Endothelial cell of umbilical vein (primary cell): ENCODE data around the gene TMEM203. TPM values are rescaled to one million over a fixed set of nuclear protein-coding genes. Genes with fewer than 3 reads are reported as not detected.

Source experiments
- BruUV-seq: library from RNA; stranded (reverse); fragments of 400-500 nt; replicated peaks from 2 replicates; lab custom pipeline; 2021; lab: Mats Ljungman, UMichigan
- CTCF ChIA-PET: fragments of 300-600, 350-600 bp; sonication (Branson Sonifier 250); formaldehyde crosslinking; loops from one replicate; lab custom pipeline; 2021; ENCODE audit warnings: antibody characterized with exemption, inconsistent platforms; lab: Charles Lee
- POLR2A ChIA-PET: fragments of 300-600, 350-600 bp; sonication (Branson Sonifier 250); formaldehyde crosslinking; loops from one replicate; lab custom pipeline; 2021; ENCODE audit warnings: antibody characterized with exemption, inconsistent platforms; lab: Charles Lee
- DNase-seq: peaks from one replicate; pipeline ENCODE4 v3.0.0-alpha.2; 2011; ENCODE audit warnings: low read depth, low spot score
- FAIRE-seq: peaks from 2 replicates; lab custom pipeline; 2011; peaks lifted over from hg19 to GRCh38; lab: Jason Lieb, UNC
- H2AFZ ChIP-seq: 2 replicates; pipeline ENCODE4 v1.6.0; 2012; ENCODE audit warnings: low read depth, low read length, control low read depth, inconsistent platforms
- H3K27ac ChIP-seq: 2 replicates; pipeline ENCODE4 v1.5.1; 2011; ENCODE audit warnings: low read depth, mild to moderate bottlenecking, control low read depth, low read length, moderate library complexity; ENCODE audit not compliant: insufficient read depth
- H3K27me3 ChIP-seq, 2 experiments: 2 replicates each; pipeline versions ENCODE4 v1.6.0 to v1.6.1; 2011; ENCODE audit warnings: low read length in 2 of 2, mixed read lengths in 1 of 2; ENCODE audit not compliant: control insufficient read depth in 2 of 2, insufficient read depth in 2 of 2
- H3K36me3 ChIP-seq, 2 experiments: 2 replicates in 1 of 2; 3 replicates in 1 of 2; pipeline ENCODE4 v1.5.1; 2011; ENCODE audit warnings: low read length in 2 of 2, mild to moderate bottlenecking in 1 of 2, moderate library complexity in 1 of 2; ENCODE audit not compliant: control insufficient read depth in 2 of 2, insufficient read depth in 2 of 2; ENCODE audit errors: extremely low read depth in 1 of 2
- H3K4me1 ChIP-seq: 3 replicates; pipeline ENCODE4 v1.5.1; 2011; ENCODE audit warnings: mild to moderate bottlenecking, low read length; ENCODE audit not compliant: control insufficient read depth, insufficient read depth; ENCODE audit errors: extremely low read depth
- H3K4me2 ChIP-seq: 2 replicates; pipeline ENCODE4 v1.6.1; 2011; ENCODE audit warnings: low read length, control low read depth, mixed read lengths; ENCODE audit not compliant: insufficient read depth
- H3K4me3 ChIP-seq, 3 experiments: fragments of 200-600 bp in 1 of 3; sonication (generic), shearing (Covaris generic) in 1 of 3; replicated peaks in 1 of 3; 2 replicates each; pipeline ENCODE4 v1.5.1; 2011 to 2016; ENCODE audit warnings: control low read depth in 3 of 3, low read length in 3 of 3, mild to moderate bottlenecking in 2 of 3, inconsistent platforms in 1 of 3, low read depth in 1 of 3, moderate library complexity in 1 of 3; ENCODE audit not compliant: insufficient read depth in 1 of 3
- H3K79me2 ChIP-seq: 2 replicates; pipeline ENCODE4 v1.6.0; 2012; ENCODE audit warnings: low read length, inconsistent platforms; ENCODE audit not compliant: control insufficient read depth, insufficient read depth
- H3K9ac ChIP-seq: replicated peaks from 2 replicates; pipeline ENCODE3; 2011; ENCODE audit warnings: low read length, control low read depth; ENCODE audit not compliant: insufficient read depth; ENCODE audit errors: extremely low read depth
- H3K9me1 ChIP-seq: replicated peaks from 3 replicates; pipeline ENCODE4 v1.6.0; 2011; ENCODE audit warnings: mild to moderate bottlenecking, low read length; ENCODE audit not compliant: control insufficient read depth, insufficient read depth; ENCODE audit errors: extremely low read depth
- H3K9me3 ChIP-seq: replicated peaks from 2 replicates; pipeline ENCODE4 v1.5.1; 2012; ENCODE audit warnings: low read length, inconsistent platforms; ENCODE audit not compliant: control insufficient read depth, insufficient read depth
- H4K20me1 ChIP-seq: replicated peaks from 2 replicates; pipeline ENCODE3; 2011; ENCODE audit warnings: mild to moderate bottlenecking, low read length; ENCODE audit not compliant: control insufficient read depth, insufficient read depth; ENCODE audit errors: extremely low read depth
- EZH2 ChIP-seq: IDR thresholded peaks from 2 replicates; pipeline ENCODE4 v1.6.1; 2012; ENCODE audit warnings: borderline replicate concordance, low read depth, mild to moderate bottlenecking, moderate library complexity, low read length, inconsistent platforms; ENCODE audit not compliant: severe bottlenecking
- FOS ChIP-seq: IDR thresholded peaks from 2 replicates; pipeline ENCODE4 v1.6.1; 2011; ENCODE audit warnings: mild to moderate bottlenecking, low read length, moderate library complexity, borderline replicate concordance; ENCODE audit not compliant: insufficient read depth
- GATA2 ChIP-seq: IDR thresholded peaks from 2 replicates; pipeline ENCODE4 v1.7.0; 2011; ENCODE audit warnings: low read depth, mild to moderate bottlenecking, moderate library complexity, mixed read lengths, low read length; ENCODE audit not compliant: insufficient read length, insufficient read depth
- JUN ChIP-seq: IDR thresholded peaks from 2 replicates; pipeline ENCODE4 v1.6.1; 2011; ENCODE audit warnings: borderline replicate concordance, low read depth; ENCODE audit not compliant: insufficient read length, insufficient read depth
- MAX ChIP-seq: IDR thresholded peaks from 2 replicates; pipeline ENCODE4 v1.6.1; 2011; ENCODE audit not compliant: insufficient read depth, insufficient read length
- MYC ChIP-seq: IDR thresholded peaks from one replicate; pipeline ENCODE4 v1.6.1; 2011; ENCODE audit warnings: mild to moderate bottlenecking, low read depth, low read length
- POLR2A ChIP-seq: IDR thresholded peaks from 2 replicates; pipeline ENCODE4 v1.6.1; 2012; ENCODE audit warnings: low read depth, mild to moderate bottlenecking, control low read depth, low read length
- POLR2AphosphoS5 ChIP-seq: IDR thresholded peaks from 2 replicates; pipeline ENCODE4 v1.6.1; 2012; ENCODE audit warnings: low read depth, mild to moderate bottlenecking, control low read depth, low read length, moderate library complexity; ENCODE audit not compliant: insufficient read depth
- dilution Hi-C: fragments of 300-500 bp; cut with MboI; formaldehyde crosslinking; loops from one replicate; pipeline ENCODE4 v1.15.0; 2019; ENCODE audit warnings: low sequenced_read_pairs; ENCODE audit not compliant: extremely low pct_ligation_motif_present
- intact Hi-C: fragments of 100-400 bp; cut with micrococcal nuclease; formaldehyde crosslinking; loops from one replicate; pipeline ENCODE4 v1.10.0; 2022
- polyA plus RNA-seq, 4 experiments: library from polyadenylated mRNA; depleted of rRNA in 3 of 4; stranded (reverse) in 3 of 4; unstranded in 1 of 4; fragments of >200 nt; gene quantifications; 2 replicates each; pipeline versions ENCODE4 v1.2.1 to v1.2.3, GENCODE V29; 2011 to 2012; ENCODE audit warnings: missing spikeins in 1 of 4
- total RNA-seq: library from RNA; stranded (reverse); gene quantifications from 2 replicates; pipeline ENCODE4 v1.2.3, GENCODE V29; 2021
- TF ChIP-seq, protein P1 (sequence below), 2 donors: IDR thresholded peaks; 1 replicate in 1 of 2; 2 replicates in 1 of 2; pipeline ENCODE4 v1.5.1; 2011; ENCODE audit warnings: low read length in 2 of 2, mild to moderate bottlenecking in 2 of 2, moderate library complexity in 2 of 2, control low read depth in 1 of 2, inconsistent platforms in 1 of 2, low read depth in 1 of 2; ENCODE audit not compliant: insufficient read depth in 1 of 2; ENCODE audit errors: extremely low read depth in 1 of 2

Gene TMEM203
- total and polyA plus RNA-seq, 2 donors (not counting 3 experiments of a cell fraction or from before 2014, with no cell fraction given) = 29.6 to 39.8 TPM

DNA sequence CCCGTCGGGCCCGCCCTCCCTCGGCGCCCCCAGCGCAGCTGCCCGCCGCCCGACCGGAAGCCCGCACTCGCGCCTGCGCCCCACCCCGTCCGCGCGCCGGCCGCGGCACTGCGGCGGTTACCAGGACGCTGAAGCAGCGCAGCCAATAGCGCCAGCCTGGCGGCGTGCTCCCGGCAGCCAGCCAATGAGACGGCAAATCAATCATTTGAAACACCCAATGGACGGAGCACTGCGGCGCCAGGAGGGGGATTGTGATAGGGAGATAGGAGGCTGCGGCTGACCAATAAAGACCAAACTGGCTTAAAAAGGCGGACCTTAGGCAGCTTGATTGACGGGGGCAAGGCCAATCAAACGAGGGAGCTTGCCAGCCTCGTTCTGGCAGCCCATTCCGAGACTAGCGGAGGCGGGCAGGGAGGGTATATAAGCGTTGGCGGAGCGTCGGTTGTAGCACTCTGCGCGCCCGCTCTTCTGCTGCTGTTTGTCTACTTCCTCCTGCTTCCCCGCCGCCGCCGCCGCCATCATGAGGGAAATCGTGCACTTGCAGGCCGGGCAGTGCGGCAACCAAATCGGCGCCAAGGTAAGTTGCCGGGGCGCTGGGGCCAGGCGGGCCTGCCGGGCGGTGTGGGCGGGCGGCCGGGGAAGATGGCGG is 35.5 kb upstream of the TMEM203 start, which contains the start of gene TUBB4B:
TSS of gene TUBB4B (plus strand) at position 447 of the 649 bp plus-strand sequence. CDS start at position 521, 74 bp downstream.
- POLR2A ChIA-PET = interaction anchor here (0.6 to 5.0 kb wide), 26 partner anchors 9 to 431 kb away, joined by 3 to 66 read pairs (median 4); partner anchors contain the start of genes ANAPC2, MAN1B1, NELFB and PAXX
- CTCF ChIA-PET = interaction anchor here (1.0 to 2.1 kb wide), 7 partner anchors 13 to 194 kb away, joined by 3 to 7 read pairs (median 4); partner anchors contain the start of genes DPP7, NELFB and RNF224

More for the DNA sequence above, 35.5 kb upstream of the TMEM203 start, which contains the start of gene TUBB4B:
- H2AFZ ChIP-seq = peak within 1 kb of the TSS; percentile 57
- H3K9me1 ChIP-seq = no peaks in the 10 kb centered on the region
- DNase-seq (peak; percentile 100), FAIRE-seq (peak; percentile 99)
- dilution Hi-C loops = no loop called here
- H3K9me3 ChIP-seq = no peaks in the 10 kb centered on the region
- H3K79me2 ChIP-seq = peaks cover 25% of the 10 kb centered on the region
- TF ChIP-seq JUN (no peak), GATA2 (no peak), EZH2 (no peak), MYC (no peak), POLR2A (peak; percentile 99), POLR2AphosphoS5 (peak; percentile 100), FOS (no peak), MAX (no peak)
- TF ChIP-seq, protein P1, sequence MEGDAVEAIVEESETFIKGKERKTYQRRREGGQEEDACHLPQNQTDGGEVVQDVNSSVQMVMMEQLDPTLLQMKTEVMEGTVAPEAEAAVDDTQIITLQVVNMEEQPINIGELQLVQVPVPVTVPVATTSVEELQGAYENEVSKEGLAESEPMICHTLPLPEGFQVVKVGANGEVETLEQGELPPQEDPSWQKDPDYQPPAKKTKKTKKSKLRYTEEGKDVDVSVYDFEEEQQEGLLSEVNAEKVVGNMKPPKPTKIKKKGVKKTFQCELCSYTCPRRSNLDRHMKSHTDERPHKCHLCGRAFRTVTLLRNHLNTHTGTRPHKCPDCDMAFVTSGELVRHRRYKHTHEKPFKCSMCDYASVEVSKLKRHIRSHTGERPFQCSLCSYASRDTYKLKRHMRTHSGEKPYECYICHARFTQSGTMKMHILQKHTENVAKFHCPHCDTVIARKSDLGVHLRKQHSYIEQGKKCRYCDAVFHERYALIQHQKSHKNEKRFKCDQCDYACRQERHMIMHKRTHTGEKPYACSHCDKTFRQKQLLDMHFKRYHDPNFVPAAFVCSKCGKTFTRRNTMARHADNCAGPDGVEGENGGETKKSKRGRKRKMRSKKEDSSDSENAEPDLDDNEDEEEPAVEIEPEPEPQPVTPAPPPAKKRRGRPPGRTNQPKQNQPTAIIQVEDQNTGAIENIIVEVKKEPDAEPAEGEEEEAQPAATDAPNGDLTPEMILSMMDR (IDR thresholded peaks at IDR 0.05; ENCODE audit: extremely low read depth in 1 of 2, insufficient read depth in 1 of 2, low read depth in 1 of 2, low read length in 2 of 2) = no peak
- peak within 1 kb of the TSS; percentile 71 for H3K27ac ChIP-seq
- peak within 1 kb of the TSS; percentile 85 for H3K4me2 ChIP-seq
- intact Hi-C loops = loop anchor here (1.0 to 2.0 kb wide), 4 partner anchors 14 to 40 kb away; partner anchors contain the start of genes NELFB, TOR4A and TPRN
- H3K4me3 ChIP-seq = peak within 1 kb of the TSS; percentile 70 to 76 (median 73)
- H3K27me3 ChIP-seq = no peaks in the 10 kb centered on the region
- BruUV-seq = no TSS peak
- H3K9ac ChIP-seq = peak within 1 kb of the TSS; percentile 66
- no peaks in the 10 kb centered on the region for H4K20me1 ChIP-seq
- peaks cover 6 to 16% of the 10 kb centered on the region in 2 experiments for H3K36me3 ChIP-seq
- peaks cover 13% of the 10 kb centered on the region for H3K4me1 ChIP-seq
